Activated CD4-positive, alpha-beta T cell treated with anti-CD3 and anti-CD28 coated beads, Interleukin-2, amount 50 U/mL, for 16 hours (primary cell): Measurements from ENCODE around the gene TBXAS1.

Experiments
- DNase-seq: peaks from one replicate; pipeline ENCODE4 v3.0.0-alpha.2; 2020

The TBXAS1 gene

GRCh38 chr7:140029072-140029471, 200.0 kb downstream of the TBXAS1 start:
- no peak for DNase-seq

- no peak for DNase-seq
Observed at GRCh38 chr7:140031364-140031763, 202.3 kb downstream of the TBXAS1 start.

- no peak for DNase-seq
Observed at GRCh38 chr7:140033036-140033435, 204.0 kb downstream of the TBXAS1 start.

DNA sequence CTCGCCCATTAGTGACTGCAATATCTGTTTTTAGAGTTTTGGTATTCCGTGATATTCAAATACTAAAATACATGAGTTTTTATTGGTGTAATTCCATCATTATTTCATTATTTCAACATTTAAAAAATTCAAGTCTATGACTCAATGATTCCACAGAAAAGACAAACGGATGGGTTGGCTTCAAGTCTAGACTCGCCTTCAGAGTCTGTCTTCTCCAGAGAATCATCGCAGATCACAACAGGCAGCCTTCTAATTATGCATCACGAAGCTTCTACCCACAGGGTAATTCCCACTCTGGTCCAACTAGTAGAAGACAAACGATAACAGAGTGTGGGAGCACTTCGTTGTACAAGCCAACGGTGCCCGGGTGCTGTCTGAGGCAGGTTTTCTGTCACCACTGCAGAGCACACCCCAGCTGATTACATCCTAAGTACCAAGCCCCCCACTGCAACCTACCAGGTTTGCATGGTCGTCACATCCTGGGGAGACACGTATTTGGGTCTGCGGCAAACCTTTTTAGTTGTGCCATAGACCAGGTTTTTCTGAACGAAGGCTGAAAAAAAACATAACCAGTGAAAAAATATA, 204.8 kb downstream of the TBXAS1 start:
- DNase-seq: no peak

DNA sequence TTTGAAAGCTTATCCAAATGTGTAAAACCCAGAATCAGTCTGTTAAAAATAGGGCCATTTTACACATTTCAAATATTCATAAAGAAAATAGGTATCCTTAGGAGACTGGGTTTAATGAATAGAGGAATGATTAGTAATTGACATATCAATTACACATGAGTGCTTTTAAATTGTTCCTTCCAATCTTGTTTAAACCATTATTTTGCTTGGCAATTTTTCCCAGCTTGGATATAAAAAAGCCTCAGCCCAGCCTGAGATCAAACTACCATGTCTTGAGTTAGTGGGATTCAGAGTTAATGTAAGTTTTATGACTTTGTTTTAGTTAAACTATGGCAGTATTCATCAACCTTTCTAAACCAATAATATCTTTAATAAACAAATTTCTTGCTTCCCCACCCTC, 205.4 kb downstream of the TBXAS1 start:
- DNase-seq: no peak

DNA sequence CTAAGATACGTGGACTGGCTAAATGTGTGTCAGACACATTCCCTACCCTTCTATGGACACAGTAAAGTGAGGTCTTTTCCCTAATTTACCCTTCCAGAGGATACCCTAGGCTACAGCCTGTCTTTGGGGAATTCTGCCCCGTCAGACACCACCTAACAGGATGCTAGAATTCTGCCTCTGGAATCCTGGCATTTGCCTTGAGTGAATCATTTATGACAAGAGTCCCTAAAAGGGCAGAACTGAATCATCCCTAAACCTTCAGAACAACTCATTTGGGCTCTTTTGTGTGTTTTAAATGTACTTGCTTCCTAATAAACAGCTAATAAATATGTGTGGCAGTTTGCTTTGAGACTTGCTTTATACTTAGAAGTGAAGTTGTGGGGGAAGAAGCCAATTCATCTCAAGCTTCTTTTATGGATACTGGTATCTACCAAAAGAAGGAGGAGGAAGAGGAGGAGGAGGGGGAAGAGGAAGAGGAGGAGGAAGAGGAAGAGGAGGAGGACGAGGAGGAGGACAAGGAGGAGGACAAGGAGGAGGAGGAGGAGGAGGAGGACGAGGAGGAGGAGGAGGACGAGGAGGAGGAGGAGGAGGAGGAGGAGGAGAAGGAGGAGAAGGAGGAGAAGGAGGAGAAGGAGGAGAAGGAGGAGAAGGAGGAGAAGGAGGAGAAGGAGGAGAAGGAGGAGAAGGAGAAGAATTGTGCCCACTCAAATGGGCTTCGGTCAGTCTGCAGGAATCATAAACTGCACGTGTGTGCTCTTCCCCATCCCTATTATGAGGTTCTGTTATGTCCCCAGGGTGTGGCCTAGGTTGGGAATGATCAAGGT, 206.5 kb downstream of the TBXAS1 start:
- DNase-seq: no peak

DNA sequence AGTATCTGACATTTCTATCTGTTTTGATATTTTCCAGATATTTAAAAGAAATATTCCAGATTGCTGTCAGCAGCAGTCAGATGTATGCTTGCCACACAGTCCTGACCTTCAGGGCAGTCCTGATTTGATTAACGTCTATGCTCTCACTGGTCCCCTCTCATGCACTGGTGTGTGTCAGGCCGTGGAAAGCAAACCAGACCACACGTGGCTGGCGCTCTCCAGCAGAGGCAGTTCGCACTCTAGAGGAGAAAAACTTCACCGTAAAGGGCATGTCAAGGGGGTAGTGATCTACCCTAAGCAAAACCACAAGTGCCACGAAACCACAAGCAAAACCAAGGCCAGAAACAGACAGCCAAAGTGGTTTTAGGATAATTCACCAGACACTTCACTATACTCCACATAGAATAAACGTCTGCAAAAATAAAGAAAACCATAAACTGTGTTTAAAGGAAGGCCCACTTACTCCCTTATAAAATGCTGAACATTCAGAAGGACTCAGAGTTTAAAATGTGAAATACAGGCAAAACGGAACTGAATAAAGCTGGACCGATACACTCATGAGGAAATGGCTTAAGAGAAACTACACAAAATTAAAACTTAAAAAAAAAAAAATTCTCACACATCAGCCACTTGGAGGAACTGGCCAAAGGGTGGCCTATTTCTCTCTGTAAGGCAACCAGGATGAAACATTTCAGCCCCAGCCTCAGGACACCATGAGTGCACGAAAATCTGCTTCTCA, 207.3 kb downstream of the TBXAS1 start:
- peak; percentile 23 for DNase-seq

- no peak for DNase-seq
Observed at GRCh38 chr7:140039066-140039465, 210.0 kb downstream of the TBXAS1 start.

DNA sequence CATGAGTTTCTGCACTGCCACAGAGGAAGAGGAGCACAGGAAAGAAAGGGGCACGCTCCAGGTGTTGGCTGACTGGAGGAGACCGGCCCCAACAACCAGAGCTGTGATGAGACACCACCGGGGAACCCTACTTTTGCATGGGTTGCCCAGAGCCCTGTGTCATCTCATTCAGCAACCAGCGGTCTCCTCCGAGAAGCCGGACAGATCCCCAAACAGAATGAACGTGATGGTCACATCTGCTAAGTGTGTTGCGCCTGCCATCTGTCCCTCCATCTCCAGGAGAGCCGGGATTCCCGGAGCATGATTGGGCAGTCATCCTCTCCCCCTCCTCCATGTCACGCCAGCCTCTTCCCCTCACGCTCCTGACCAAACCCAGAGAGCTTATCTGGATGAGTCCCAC, 210.8 kb downstream of the TBXAS1 start:
- DNase-seq: no peak

DNA sequence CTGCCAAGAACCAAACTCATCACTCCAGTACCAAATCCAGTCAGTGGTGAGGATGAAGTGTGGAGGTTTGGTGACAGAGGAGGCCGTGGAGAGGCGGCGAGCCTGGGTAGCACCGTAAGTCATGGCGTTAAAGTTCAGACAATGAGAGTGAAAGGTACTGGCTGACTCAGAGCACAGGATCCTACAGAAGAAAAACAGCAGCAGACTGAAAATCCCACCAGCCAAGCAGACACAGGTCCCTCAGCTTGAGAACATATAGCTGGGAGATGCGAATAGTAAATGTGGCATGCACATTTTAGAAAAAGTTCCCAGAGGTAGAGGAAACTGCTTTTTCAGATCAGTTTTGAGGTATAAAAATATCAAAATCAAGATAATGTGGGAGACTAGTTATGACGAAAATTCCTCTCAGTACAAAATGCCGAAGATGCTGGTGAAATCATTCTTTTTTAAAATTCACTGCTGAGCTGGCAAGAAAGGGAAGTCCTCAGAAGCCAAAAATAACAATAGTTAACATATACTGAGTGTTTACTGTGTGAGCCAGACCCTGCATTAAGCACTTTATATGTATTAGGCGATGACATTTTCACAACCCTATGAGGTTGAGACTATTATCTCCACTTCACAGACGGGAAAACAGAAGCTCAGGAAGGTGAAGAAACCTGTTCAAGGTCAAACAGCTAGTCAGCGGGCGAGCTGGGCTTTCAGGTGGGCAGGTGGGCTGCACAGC, 212.8 kb downstream of the TBXAS1 start:
- no peak for DNase-seq

- DNase-seq: no peak
Observed at GRCh38 chr7:140042386-140042670, 213.3 kb downstream of the TBXAS1 start.

DNA sequence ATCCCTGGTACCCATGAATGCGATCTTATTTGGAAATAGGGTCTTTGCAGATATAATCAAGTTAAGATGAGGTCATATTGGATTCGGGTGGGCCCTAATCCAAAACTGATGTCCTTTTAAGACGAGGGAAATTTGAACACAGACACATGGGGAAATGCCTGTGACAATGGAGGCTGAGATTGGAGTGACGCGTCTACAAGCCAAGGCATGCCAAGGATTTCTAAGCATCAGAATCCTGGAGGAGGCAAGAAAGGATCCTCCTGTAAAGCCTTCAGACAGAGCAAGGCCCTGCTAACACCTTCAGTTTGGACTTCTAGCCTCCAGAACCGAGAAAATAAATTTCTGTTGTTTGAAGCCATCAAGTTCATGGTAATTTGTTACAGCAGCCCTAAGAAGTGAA, 215.2 kb downstream of the TBXAS1 start:
- no peak for DNase-seq

DNA sequence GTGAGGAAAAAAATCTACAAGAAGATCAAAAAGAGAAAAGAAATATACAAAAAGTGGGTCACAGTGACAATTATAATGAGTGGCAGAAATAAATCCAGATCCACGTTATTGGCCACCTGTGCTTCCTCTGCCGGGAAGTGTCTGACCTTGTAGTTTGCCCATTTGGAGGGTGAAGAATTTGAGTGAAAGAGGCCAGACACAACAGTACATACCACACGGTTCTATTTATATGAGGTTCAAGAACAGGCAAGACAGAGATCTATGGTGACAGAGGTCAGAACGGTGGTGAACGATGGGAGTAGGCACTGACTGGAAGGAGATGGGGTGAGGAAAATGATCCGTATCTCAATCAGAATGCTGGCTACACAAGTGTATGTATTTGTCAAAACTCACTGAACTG, 216.6 kb downstream of the TBXAS1 start:
- no peak for DNase-seq

- DNase-seq: no peak
Observed at GRCh38 chr7:140047197-140047596, 218.1 kb downstream of the TBXAS1 start.

DNA sequence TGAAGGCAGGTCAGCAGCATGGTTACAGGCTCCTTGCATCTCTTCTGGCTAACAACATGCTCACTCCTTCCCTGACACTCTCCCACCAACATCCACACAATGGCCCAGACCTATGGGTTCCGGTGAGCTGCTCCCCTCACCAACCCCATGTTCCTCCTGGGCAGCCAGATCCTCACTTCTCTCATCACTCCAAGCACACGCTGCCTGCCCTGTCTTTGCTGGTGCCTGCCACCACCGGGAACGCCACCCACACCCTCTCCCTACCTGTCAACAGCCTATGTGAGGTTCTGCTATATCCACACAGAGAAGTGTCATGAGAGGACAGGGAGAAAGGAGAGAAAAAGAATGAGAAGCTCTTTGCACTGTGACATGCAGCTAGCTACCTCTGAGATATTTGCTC, 219.1 kb downstream of the TBXAS1 start:
- DNase-seq: no peak

- DNase-seq: no peak
Observed at GRCh38 chr7:140048989-140049338, 219.9 kb downstream of the TBXAS1 start.

DNA sequence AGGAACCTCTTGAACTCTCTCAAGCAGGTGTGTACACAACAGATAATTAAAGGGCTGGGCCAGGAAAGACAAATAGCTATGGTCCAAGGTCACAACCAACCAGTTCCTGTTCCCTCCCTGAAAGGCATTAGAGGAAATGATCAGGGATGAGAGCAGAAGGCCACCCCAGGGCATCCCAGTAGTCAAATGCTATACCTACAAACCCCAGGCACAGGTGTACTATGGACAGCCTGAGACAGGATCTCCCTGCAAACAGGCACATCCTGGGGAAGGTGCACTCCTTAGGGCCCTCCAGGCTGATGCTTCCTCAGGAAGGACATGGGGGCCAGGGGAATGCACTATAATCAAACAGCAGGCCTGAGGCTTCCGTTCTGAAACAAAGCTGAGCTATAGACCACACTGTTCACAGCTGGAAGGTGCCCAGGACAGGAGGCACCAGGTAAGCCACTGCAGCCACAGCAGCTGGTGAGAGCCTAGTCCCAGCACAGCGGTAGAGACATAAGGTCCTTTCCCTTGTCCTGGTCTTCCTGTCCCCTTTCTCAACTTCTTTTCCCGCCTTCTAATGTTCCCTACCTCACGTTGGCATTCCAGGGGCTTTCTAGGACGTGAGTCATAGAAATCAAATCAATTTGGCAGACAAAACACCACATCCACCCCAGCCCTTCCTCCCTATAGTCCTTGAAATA, 220.4 kb downstream of the TBXAS1 start:
- no peak for DNase-seq

DNA sequence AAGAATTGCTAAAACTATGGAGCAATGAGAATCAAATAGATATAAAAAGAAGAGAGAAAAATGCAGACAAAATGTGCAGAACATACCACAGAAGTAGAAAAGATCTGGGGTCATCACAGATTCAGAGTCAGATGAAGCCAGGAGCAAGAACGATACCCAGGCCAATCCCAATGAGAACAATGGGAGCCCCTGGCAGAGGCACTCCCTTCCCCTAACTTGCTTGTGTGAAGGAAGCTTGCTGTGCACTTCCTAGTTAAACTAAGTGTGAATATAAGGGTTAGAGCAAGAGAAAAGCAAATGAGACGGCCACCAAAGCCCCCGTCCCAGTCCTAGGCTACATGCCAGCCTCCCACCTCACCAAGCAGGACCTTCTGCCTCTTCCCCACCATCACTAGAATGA, 221.0 kb downstream of the TBXAS1 start:
- DNase-seq: no peak

- no peak for DNase-seq
Observed at GRCh38 chr7:140051820-140052219, 222.8 kb downstream of the TBXAS1 start.

DNA sequence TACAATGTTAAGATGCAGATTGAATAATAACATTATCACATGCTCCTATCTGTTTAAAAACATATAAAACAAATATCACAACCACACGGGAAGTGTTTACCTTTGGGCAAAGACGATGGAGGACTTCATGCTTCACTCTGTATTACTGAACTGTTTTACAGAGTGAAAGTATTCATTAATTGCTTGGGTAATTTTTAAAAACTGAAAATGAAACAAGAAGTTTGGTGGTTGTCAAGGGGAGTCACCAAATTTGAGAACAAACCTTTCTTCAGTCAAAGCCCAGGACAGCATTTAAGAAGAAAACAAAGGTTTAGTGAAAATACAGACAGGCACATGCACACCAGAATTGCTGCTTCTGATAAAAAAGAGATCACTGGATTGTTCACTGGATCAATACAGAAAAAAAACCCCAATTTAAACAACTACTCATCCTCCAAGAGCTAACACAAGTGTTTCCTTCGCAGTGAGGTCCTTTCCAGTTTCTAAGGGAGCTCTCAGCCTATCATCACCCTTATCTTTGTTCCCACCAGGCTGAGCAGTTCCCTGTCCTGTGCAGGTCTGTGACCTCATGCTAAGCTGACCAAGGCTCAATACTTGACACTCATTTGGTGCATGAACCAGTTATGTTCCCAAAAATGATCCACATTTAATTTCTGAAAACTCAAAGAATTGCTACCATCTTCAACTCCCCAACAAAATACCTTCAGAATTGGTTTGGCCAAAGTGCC, 224.9 kb downstream of the TBXAS1 start:
- no peak for DNase-seq

DNA sequence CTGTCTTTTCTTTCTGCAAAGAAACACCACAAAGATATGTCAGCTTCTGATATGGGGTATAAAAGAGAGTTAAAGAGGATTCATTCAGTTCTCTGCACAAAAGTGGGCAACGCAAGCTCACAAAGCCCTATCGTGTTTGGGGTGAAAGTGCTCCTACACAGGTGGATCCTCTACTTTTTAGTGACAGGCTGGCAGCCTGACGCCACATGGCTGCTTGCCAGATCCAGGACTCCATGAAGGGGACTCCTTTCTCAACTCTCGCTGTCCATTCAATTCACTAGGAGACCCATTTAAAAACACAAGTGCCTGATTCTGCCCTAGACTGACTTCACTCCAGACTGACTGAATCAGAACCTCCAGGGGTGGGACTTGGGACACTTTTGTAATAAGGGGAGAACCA, 225.7 kb downstream of the TBXAS1 start:
- DNase-seq: no peak

- DNase-seq: no peak
Observed at GRCh38 chr7:140055833-140056232, 226.8 kb downstream of the TBXAS1 start.
